Neuronal stem cell (in vitro differentiated cells): ENCODE data around the gene TYW3.

Source experiments
- DNase-seq: peaks from one replicate; pipeline ENCODE4 v3.0.0-alpha.2; 2013; ENCODE audit warnings: low spot score
- H2AFZ ChIP-seq: one replicate; pipeline ENCODE4 v1.6.1; 2013; ENCODE audit warnings: mild to moderate bottlenecking, low read length, inconsistent platforms
- H2AK5ac ChIP-seq: 2 replicates; pipeline ENCODE4 v1.6.1; 2013; ENCODE audit warnings: low read depth, mild to moderate bottlenecking, inconsistent platforms, low read length, moderate library complexity, mixed read lengths
- H2BK120ac ChIP-seq: 2 replicates; pipeline ENCODE4 v1.6.1; 2013; ENCODE audit warnings: low read depth, mild to moderate bottlenecking, inconsistent platforms, low read length, moderate library complexity, mixed read lengths
- H2BK12ac ChIP-seq: one replicate; pipeline ENCODE4 v1.6.1; 2013; ENCODE audit warnings: low read length, inconsistent platforms
- H2BK15ac ChIP-seq: 2 replicates; pipeline ENCODE4 v1.6.1; 2013; ENCODE audit warnings: mild to moderate bottlenecking, low read length, inconsistent platforms, mixed read lengths
- H2BK5ac ChIP-seq: one replicate; pipeline ENCODE4 v1.6.1; 2013; ENCODE audit warnings: inconsistent platforms, mild to moderate bottlenecking, low read length, moderate library complexity
- H3K14ac ChIP-seq: one replicate; pipeline ENCODE4 v1.6.1; 2013; ENCODE audit warnings: low read length, inconsistent platforms
- H3K18ac ChIP-seq: 2 replicates; pipeline ENCODE4 v1.6.1; 2013; ENCODE audit warnings: low read length, inconsistent platforms
- H3K23ac ChIP-seq: 2 replicates; pipeline ENCODE4 v1.6.1; 2013; ENCODE audit warnings: low read depth, mild to moderate bottlenecking, mixed read lengths, low read length, inconsistent platforms; ENCODE audit not compliant: poor library complexity
- H3K27ac ChIP-seq: replicated peaks from 3 replicates; pipeline ENCODE4 v1.5.1; 2013; ENCODE audit warnings: low read length, inconsistent platforms
- H3K27me3 ChIP-seq, 3 experiments: 2 replicates each; pipeline ENCODE4 v1.6.1; 2013; ENCODE audit warnings: low read length in 3 of 3, mild to moderate bottlenecking in 2 of 3, inconsistent platforms in 1 of 3, low read depth in 1 of 3, mixed read lengths in 1 of 3, moderate library complexity in 1 of 3; ENCODE audit not compliant: control insufficient read depth in 3 of 3, insufficient read depth in 3 of 3
- H3K36me3 ChIP-seq, 2 donors: replicated peaks in 1 of 2; 2 replicates each; pipeline ENCODE4 v1.6.1; 2013; ENCODE audit warnings: low read length in 2 of 2; ENCODE audit not compliant: control insufficient read depth in 2 of 2, insufficient read depth in 2 of 2
- H3K4ac ChIP-seq: 2 replicates; pipeline ENCODE4 v1.6.1; 2013; ENCODE audit warnings: inconsistent platforms, mild to moderate bottlenecking, low read length, moderate library complexity
- H3K4me1 ChIP-seq, 2 donors: 1 replicate in 1 of 2; 2 replicates in 1 of 2; pipeline ENCODE4 v1.6.1; 2013; ENCODE audit warnings: low read length in 2 of 2, low read depth in 1 of 2; ENCODE audit not compliant: control insufficient read depth in 2 of 2, insufficient read depth in 1 of 2
- H3K4me2 ChIP-seq: one replicate; pipeline ENCODE4 v1.6.1; 2013; ENCODE audit warnings: mild to moderate bottlenecking, low read length, inconsistent platforms; ENCODE audit not compliant: insufficient read depth, poor library complexity, severe bottlenecking
- H3K4me3 ChIP-seq, 2 donors: 2 replicates each; pipeline ENCODE4 v1.5.1; 2013; ENCODE audit warnings: low read length in 2 of 2, mild to moderate bottlenecking in 2 of 2, inconsistent platforms in 1 of 2, moderate library complexity in 1 of 2
- H3K79me1 ChIP-seq: one replicate; pipeline ENCODE4 v1.6.1; 2013; ENCODE audit warnings: low read depth, mild to moderate bottlenecking, inconsistent platforms, low read length, moderate library complexity
- H3K9ac ChIP-seq: one replicate; pipeline ENCODE4 v1.6.1; 2013; ENCODE audit warnings: mild to moderate bottlenecking, low read depth, low read length, inconsistent platforms; ENCODE audit not compliant: poor library complexity
- H3K9me3 ChIP-seq, 2 donors: replicated peaks in 1 of 2; 2 replicates each; pipeline versions ENCODE3 to v1.6.1; 2013; ENCODE audit warnings: low read length in 2 of 2, mild to moderate bottlenecking in 2 of 2, inconsistent platforms in 1 of 2, low read depth in 1 of 2, mixed read lengths in 1 of 2, moderate library complexity in 1 of 2; ENCODE audit not compliant: control insufficient read depth in 2 of 2, insufficient read depth in 1 of 2
- H4K8ac ChIP-seq: one replicate; pipeline ENCODE4 v1.6.1; 2013; ENCODE audit warnings: low read depth, mild to moderate bottlenecking, inconsistent platforms, low read length, moderate library complexity
- H4K91ac ChIP-seq: one replicate; pipeline ENCODE4 v1.6.1; 2013; ENCODE audit warnings: low read length, low read depth, mild to moderate bottlenecking, inconsistent platforms; ENCODE audit not compliant: poor library complexity
- WGBS, 2 donors: extraction: QIAGEN DNeasy Blood & Tissue Kit; methylation state at CpG; one replicate each; pipeline ENCODE4 v1.1.7; 2013; ENCODE audit warnings: missing lambda C conversion rate in 2 of 2, mixed read lengths in 1 of 2; ENCODE audit not compliant: insufficient read length in 2 of 2, insufficient replicate concordance in 1 of 2; ENCODE audit errors: extremely low coverage in 2 of 2; 5-methylcytosine and 5-hydroxymethylcytosine counted together

The TYW3 gene

DNA sequence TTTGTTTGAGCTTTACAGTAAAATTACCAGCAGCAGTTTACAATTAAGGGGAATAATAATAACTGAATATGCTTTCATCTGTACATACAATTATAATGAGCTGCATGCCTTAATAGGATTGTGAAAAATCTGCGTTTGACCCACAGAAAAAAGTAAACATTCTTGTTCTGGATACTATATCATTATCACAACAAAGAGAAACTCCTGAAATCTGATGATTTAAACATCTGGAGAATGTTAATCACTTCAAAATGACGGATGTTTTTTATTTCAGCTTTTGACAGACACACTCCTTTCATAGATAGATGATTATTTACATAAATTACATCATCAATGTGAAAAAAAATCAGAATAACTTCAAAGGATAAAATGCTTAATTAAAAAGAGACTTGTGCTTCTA is 58.5 kb downstream of the TYW3 start:
- H3K27me3 ChIP-seq: peaks cover 0 to 2% (median 0%) of the 10 kb centered on the region in 3 experiments
- no peak overlapping the region for H2BK5ac ChIP-seq
- no peaks in the 10 kb centered on the region for H3K9me3 ChIP-seq
- no peak overlapping the region for H3K4me2 ChIP-seq
- no peak overlapping the region for H4K91ac ChIP-seq
- no peak overlapping the region for H2AFZ ChIP-seq
- no peak overlapping the region for H2BK120ac ChIP-seq
- no peak overlapping the region for H3K9ac ChIP-seq
- H2BK12ac ChIP-seq: no peak overlapping the region
- no peak overlapping the region for H3K23ac ChIP-seq
- no peak overlapping the region for H3K14ac ChIP-seq
- no peak overlapping the region for H3K4ac ChIP-seq
- H3K4me1 ChIP-seq: no peaks in the 10 kb centered on the region
- no peak overlapping the region for H2AK5ac ChIP-seq
- WGBS, 2 donors: no CpG with 5 or more reads among the region's 2 CpGs
- H3K36me3 ChIP-seq: no peaks in the 10 kb centered on the region
- DNase-seq: no peak
- no peaks in the 10 kb centered on the region for H3K79me1 ChIP-seq
- H3K18ac ChIP-seq: no peak overlapping the region
- no peak overlapping the region for H4K8ac ChIP-seq
- no peak overlapping the region for H3K4me3 ChIP-seq
- H3K27ac ChIP-seq: no peak overlapping the region
- H2BK15ac ChIP-seq: no peak overlapping the region

GRCh38 chr1:74799119-74799657 is 66.2 kb downstream of the TYW3 start:
- H2AK5ac ChIP-seq: no peak overlapping the region
- no peak overlapping the region for H3K23ac ChIP-seq
- no peaks in the 10 kb centered on the region for H3K36me3 ChIP-seq
- H2BK12ac ChIP-seq: no peak overlapping the region
- no peak overlapping the region for H2AFZ ChIP-seq
- H3K9ac ChIP-seq: no peak overlapping the region
- DNase-seq: no peak
- no peak overlapping the region for H3K4ac ChIP-seq
- H2BK15ac ChIP-seq: no peak overlapping the region
- no peaks in the 10 kb centered on the region for H3K27me3 ChIP-seq
- peaks cover 0 to 2% of the 10 kb centered on the region in 2 donors for H3K9me3 ChIP-seq
- no peak overlapping the region for H3K27ac ChIP-seq
- H4K8ac ChIP-seq: no peak overlapping the region
- no peak overlapping the region for H3K4me3 ChIP-seq
- peak overlapping the region; percentile 56 for H3K14ac ChIP-seq
- no peak overlapping the region for H3K18ac ChIP-seq
- H4K91ac ChIP-seq: no peak overlapping the region
- H3K4me2 ChIP-seq: no peak overlapping the region
- no peak overlapping the region for H2BK120ac ChIP-seq
- H3K4me1 ChIP-seq: no peaks in the 10 kb centered on the region
- H3K79me1 ChIP-seq: no peaks in the 10 kb centered on the region
- no peak overlapping the region for H2BK5ac ChIP-seq

DNA sequence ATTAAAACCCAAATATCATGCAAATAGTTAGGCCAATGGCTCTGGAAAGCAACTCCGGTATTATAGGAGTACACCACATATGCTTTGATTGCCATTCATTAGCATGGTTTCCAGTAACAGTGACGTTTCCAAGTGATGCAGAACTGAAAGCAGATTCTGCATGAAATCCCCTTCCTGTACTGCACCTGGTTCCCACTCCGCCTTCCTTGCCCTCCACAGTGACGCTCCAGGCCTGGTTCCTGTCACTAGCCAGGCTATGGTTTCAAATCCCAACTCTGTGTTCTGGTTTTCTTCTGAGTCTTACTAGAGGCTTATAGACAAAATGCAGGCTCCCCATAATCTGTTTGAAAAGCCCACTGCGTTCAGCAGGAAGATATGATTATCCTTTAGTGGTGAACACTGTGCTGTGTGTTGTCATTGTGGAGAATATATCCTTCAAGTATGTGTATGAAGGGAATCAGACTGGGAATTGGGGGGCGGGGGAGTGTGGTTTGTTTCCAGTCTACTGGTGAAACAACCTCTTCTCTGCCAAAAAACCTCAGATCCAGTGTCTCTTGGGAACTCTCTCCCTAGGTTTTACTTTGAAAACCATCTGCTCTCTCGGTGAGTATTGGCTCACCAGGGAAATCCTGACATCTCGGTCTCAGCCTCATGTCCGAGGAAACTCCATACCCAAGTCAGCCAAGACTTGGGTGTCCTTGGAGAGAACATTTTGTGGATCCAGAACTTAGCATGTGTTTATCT is 78.7 kb downstream of the TYW3 start:
- Histone ChIP-seq H3K79me1 (no peaks in the 10 kb centered on the region), H3K4me1 (peaks cover 0 to 4% of the 10 kb centered on the region in 2 donors), H3K14ac (no peak overlapping the region), H4K91ac (no peak overlapping the region), H4K8ac (no peak overlapping the region), H2BK120ac (no peak overlapping the region), H2AK5ac (no peak overlapping the region), H3K4me3 (no peak overlapping the region), H3K4ac (no peak overlapping the region), H2BK12ac (no peak overlapping the region), H3K18ac (no peak overlapping the region), H2BK5ac (no peak overlapping the region), H2AFZ (no peak overlapping the region), H3K23ac (no peak overlapping the region), H3K27ac (no peak overlapping the region), H3K36me3 (no peaks in the 10 kb centered on the region), H2BK15ac (no peak overlapping the region), H3K4me2 (no peak overlapping the region), H3K9me3 (no peaks in the 10 kb centered on the region), H3K9ac (no peak overlapping the region), H3K27me3 (no peaks in the 10 kb centered on the region)
- DNase-seq: no peak
- no CpG with 5 or more reads among the region's 9 CpGs for WGBS, 2 donors

GRCh38 chr1:74812180-74812541 is 79.2 kb downstream of the TYW3 start:
- H3K4me1 ChIP-seq: peaks cover 0 to 4% of the 10 kb centered on the region in 2 donors
- H3K23ac ChIP-seq: no peak overlapping the region
- H2BK120ac ChIP-seq: no peak overlapping the region
- no peak overlapping the region for H2AK5ac ChIP-seq
- no peak overlapping the region for H3K27ac ChIP-seq
- no peak overlapping the region for H2BK12ac ChIP-seq
- WGBS, 2 donors: no CpG with 5 or more reads among the region's 1 CpG
- H3K27me3 ChIP-seq: no peaks in the 10 kb centered on the region
- no peak overlapping the region for H4K8ac ChIP-seq
- no peaks in the 10 kb centered on the region for H3K36me3 ChIP-seq
- no peaks in the 10 kb centered on the region for H3K79me1 ChIP-seq
- H3K9me3 ChIP-seq: no peaks in the 10 kb centered on the region
- no peak overlapping the region for H3K4me2 ChIP-seq
- H3K4ac ChIP-seq: no peak overlapping the region
- no peak overlapping the region for H3K4me3 ChIP-seq
- no peak overlapping the region for H3K14ac ChIP-seq
- H3K18ac ChIP-seq: no peak overlapping the region
- H4K91ac ChIP-seq: no peak overlapping the region
- no peak for DNase-seq
- no peak overlapping the region for H2AFZ ChIP-seq
- H3K9ac ChIP-seq: no peak overlapping the region
- H2BK5ac ChIP-seq: no peak overlapping the region
- no peak overlapping the region for H2BK15ac ChIP-seq
